ENCODE measurements around the gene CACNB2. TPM values are rescaled to one million over a fixed set of nuclear protein-coding genes. Genes with fewer than 3 reads are reported as not detected.

The CACNB2 gene
- total RNA-seq, 1 experiment from 2014 or later, result 0.07 TPM

GRCh38 chr10:18576586-18576985 lies 436.4 kb downstream of the CACNB2 start:
- TF ChIP-seq EZH2phosphoT487 (IDR thresholded peaks at IDR 0.05; ENCODE audit: borderline replicate concordance, low read length), result no peak
- no peak for TF ChIP-seq EZH2 (IDR thresholded peaks at IDR 0.05; ENCODE audit: low read length, unreplicated experiment)
- TF ChIP-seq CTCF (conservative IDR thresholded peaks at IDR 0.05; ENCODE audit: low read depth, low read length), result no peak
- no peaks in the 10 kb centered on the region for H3F3A ChIP-seq (ENCODE audit: low read length, unreplicated experiment)
- H4K20me1 ChIP-seq (ENCODE audit: low read length), result no peaks in the 10 kb centered on the region
- no peak overlapping the region for H3K9ac ChIP-seq (ENCODE audit: low read length)
- ChIA-PET CTCF (no interaction called here), POLR2A (ENCODE audit: unreplicated experiment) (no interaction called here)
- no peak overlapping the region for H3K27ac ChIP-seq (ENCODE audit: low read length)
- ATAC-seq (no peak), DNase-seq (no peak)
- no peaks in the 10 kb centered on the region for H3K9me3 ChIP-seq (ENCODE audit: low read length)
- H3K36me3 ChIP-seq (ENCODE audit: low read depth, low read length), result peaks cover 11% of the 10 kb centered on the region; the same call in 1 of the 2 replicates
- intact Hi-C loops (cut with micrococcal nuclease), result no loop called here
- no peaks in the 10 kb centered on the region for H3K27me3 ChIP-seq (ENCODE audit: low read length)
- H3K4me2 ChIP-seq (ENCODE audit: low read length), result no peak overlapping the region
- no peaks in the 10 kb centered on the region for H3K4me1 ChIP-seq (ENCODE audit: insufficient read depth, low read length)
- H3K4me3 ChIP-seq (ENCODE audit: low read length), result no peak overlapping the region
- no peak overlapping the region for H2AFZ ChIP-seq (ENCODE audit: low read length)
- BruUV-seq (replicated peaks), result no TSS peak
- no peaks in the 10 kb centered on the region for H3K79me2 ChIP-seq (ENCODE audit: low read length)
- H3K9me2 ChIP-seq (replicated peaks; ENCODE audit: low read length), result no peaks in the 10 kb centered on the region

- TF ChIP-seq EZH2phosphoT487 (IDR thresholded peaks at IDR 0.05; ENCODE audit: borderline replicate concordance, low read length) (no peak), EZH2 (IDR thresholded peaks at IDR 0.05; ENCODE audit: low read length, unreplicated experiment) (no peak), CTCF (conservative IDR thresholded peaks at IDR 0.05; ENCODE audit: low read depth, low read length) (no peak)
- DNase-seq, result no peak
- no peak for ATAC-seq
- BruUV-seq (replicated peaks), result no TSS peak
- H3K9me3 ChIP-seq (ENCODE audit: low read length), result no peaks in the 10 kb centered on the region
- no peaks in the 10 kb centered on the region for H3K9me2 ChIP-seq (replicated peaks; ENCODE audit: low read length)
- POLR2A ChIA-PET (ENCODE audit: unreplicated experiment), result no interaction called here
- peaks cover 11% of the 10 kb centered on the region; the same call in 1 of the 2 replicates for H3K36me3 ChIP-seq (ENCODE audit: low read depth, low read length)
- H3K4me2 ChIP-seq (ENCODE audit: low read length), result no peak overlapping the region
- no peak overlapping the region for H3K27ac ChIP-seq (ENCODE audit: low read length)
- no peak overlapping the region for H3K4me3 ChIP-seq (ENCODE audit: low read length)
- no peak overlapping the region for H3K9ac ChIP-seq (ENCODE audit: low read length)
- CTCF ChIA-PET, result no interaction called here
- no peaks in the 10 kb centered on the region for H3K4me1 ChIP-seq (ENCODE audit: insufficient read depth, low read length)
- H3K27me3 ChIP-seq (ENCODE audit: low read length), result no peaks in the 10 kb centered on the region
- H2AFZ ChIP-seq (ENCODE audit: low read length), result no peak overlapping the region
- intact Hi-C loops (cut with micrococcal nuclease), result no loop called here
- H3K79me2 ChIP-seq (ENCODE audit: low read length), result no peaks in the 10 kb centered on the region
- H3F3A ChIP-seq (ENCODE audit: low read length, unreplicated experiment), result no peaks in the 10 kb centered on the region
- no peaks in the 10 kb centered on the region for H4K20me1 ChIP-seq (ENCODE audit: low read length)
These were observed 437.8 kb downstream of the CACNB2 start for GRCh38 chr10:18577823-18578685.

GRCh38 chr10:18582803-18583202 lies 442.6 kb downstream of the CACNB2 start:
- CTCF ChIA-PET, result no interaction called here
- Histone ChIP-seq H3K27ac (ENCODE audit: low read length) (no peak overlapping the region), H3K4me1 (ENCODE audit: insufficient read depth, low read length) (no peaks in the 10 kb centered on the region), H2AFZ (ENCODE audit: low read length) (no peak overlapping the region), H3K9me3 (ENCODE audit: low read length) (no peaks in the 10 kb centered on the region), H3K9ac (ENCODE audit: low read length) (no peak overlapping the region), H4K20me1 (ENCODE audit: low read length) (no peaks in the 10 kb centered on the region), H3F3A (ENCODE audit: low read length, unreplicated experiment) (no peaks in the 10 kb centered on the region), H3K9me2 (replicated peaks; ENCODE audit: low read length) (no peaks in the 10 kb centered on the region), H3K79me2 (ENCODE audit: low read length) (no peaks in the 10 kb centered on the region), H3K36me3 (ENCODE audit: low read depth, low read length) (peaks cover 8% of the 10 kb centered on the region; the same call in 1 of the 2 replicates), H3K4me2 (ENCODE audit: low read length) (no peak overlapping the region), H3K4me3 (ENCODE audit: low read length) (no peak overlapping the region), H3K27me3 (ENCODE audit: low read length) (no peaks in the 10 kb centered on the region)
- ATAC-seq, result no peak
- POLR2A ChIA-PET (ENCODE audit: unreplicated experiment), result no interaction called here
- no peak for DNase-seq
- TF ChIP-seq EZH2 (IDR thresholded peaks at IDR 0.05; ENCODE audit: low read length, unreplicated experiment), result no peak
- BruUV-seq (replicated peaks), result no TSS peak
- intact Hi-C loops (cut with micrococcal nuclease), result no loop called here
